PC-9 (cell line): ENCODE data around the gene ARHGEF7. TPM values are rescaled to one million over a fixed set of nuclear protein-coding genes. Genes with fewer than 3 reads are reported as not detected.

Experiments
- BruUV-seq: library from RNA; stranded (reverse); fragments of 400-500 nt; replicated peaks from 2 replicates; lab custom pipeline; 2021; lab: Mats Ljungman, UMichigan
- CTCF ChIA-PET: fragments of 300-600 bp; sonication (Branson Sonifier 250); formaldehyde crosslinking; loops from one replicate; lab custom pipeline; 2022; ENCODE audit warnings: antibody characterized with exemption; lab: Charles Lee
- POLR2A ChIA-PET: fragments of 300-600 bp; sonication (Branson Sonifier 250); formaldehyde crosslinking; loops from one replicate; lab custom pipeline; 2022; ENCODE audit warnings: antibody characterized with exemption; ENCODE audit not compliant: unreplicated experiment; lab: Charles Lee
- DNase-seq, 2 experiments: peaks; one replicate each; pipeline versions ENCODE4 v3.0.0 to v3.0.0-alpha.2; 2015 to 2022; ENCODE audit warnings: mixed read lengths in 1 of 2
- H2AFZ ChIP-seq: fragments of 200-600 bp; sonication (generic); 2 replicates; pipeline ENCODE4 v1.8.1; 2017; ENCODE audit warnings: antibody characterized with exemption
- H3F3A ChIP-seq: fragments of 200-600 bp; sonication (generic); 2 replicates; pipeline ENCODE4 v1.8.1; 2017; ENCODE audit warnings: antibody characterized with exemption, mild to moderate bottlenecking, low read depth; ENCODE audit not compliant: insufficient read depth
- H3K27ac ChIP-seq: fragments of 200-600 bp; sonication (generic); 2 replicates; pipeline ENCODE4 v1.6.1; 2016; ENCODE audit warnings: mixed run types
- H3K27me3 ChIP-seq: fragments of 200-600 bp; sonication (generic); 2 replicates; pipeline ENCODE4 v1.6.1; 2016; ENCODE audit warnings: low read depth, mixed run types; ENCODE audit not compliant: insufficient read depth
- H3K36me3 ChIP-seq: fragments of 200-600 bp; sonication (generic); 2 replicates; pipeline ENCODE4 v1.6.1; 2016; ENCODE audit warnings: low read depth, mixed run types
- H3K4me1 ChIP-seq: fragments of 200-600 bp; sonication (generic); replicated peaks from 2 replicates; pipeline ENCODE4 v1.6.1; 2016; ENCODE audit warnings: mixed run types; ENCODE audit not compliant: insufficient read depth
- H3K4me2 ChIP-seq: fragments of 200-600 bp; sonication (generic); 2 replicates; pipeline ENCODE4 v1.6.1; 2017; ENCODE audit warnings: mixed run types
- H3K4me3 ChIP-seq: fragments of 200-600 bp; sonication (generic); 2 replicates; pipeline ENCODE4 v1.6.1; 2016; ENCODE audit warnings: mixed run types
- H3K79me2 ChIP-seq: fragments of 200-600 bp; sonication (generic); 2 replicates; pipeline ENCODE4 v1.6.1; 2017; ENCODE audit warnings: low read depth, mixed run types
- H3K9me2 ChIP-seq: fragments of 200-600 bp; sonication (generic); 2 replicates; pipeline ENCODE4 v1.8.1; 2017; ENCODE audit warnings: mild to moderate bottlenecking; ENCODE audit not compliant: insufficient read depth
- H3K9me3 ChIP-seq: fragments of 200-600 bp; sonication (generic); 2 replicates; pipeline ENCODE4 v1.8.1; 2016; ENCODE audit warnings: low read depth; ENCODE audit not compliant: insufficient read depth
- H4K20me1 ChIP-seq: fragments of 200-600 bp; sonication (generic); 2 replicates; pipeline ENCODE4 v1.8.1; 2017; ENCODE audit not compliant: insufficient read depth
- CTCF ChIP-seq: fragments of 200-600 bp; sonication (generic); conservative IDR thresholded peaks from 2 replicates; pipeline ENCODE4 v1.6.1; 2017; ENCODE audit warnings: mixed run types, antibody characterized with exemption, mild to moderate bottlenecking, moderate library complexity
- EZH2 ChIP-seq: fragments of 200-600 bp; sonication (generic); IDR thresholded peaks from 2 replicates; pipeline ENCODE4 v1.8.0; 2017; ENCODE audit warnings: antibody characterized with exemption, low read depth
- intact Hi-C: fragments of 100-400 bp; cut with micrococcal nuclease; formaldehyde crosslinking; loops from one replicate; pipeline ENCODE4 v1.10.0; 2022; ENCODE audit not compliant: unreplicated experiment
- total RNA-seq: library from RNA; stranded (reverse); gene quantifications from 2 replicates; pipeline ENCODE4 v1.2.3, GENCODE V29; 2021

ARHGEF7 gene
- total RNA-seq, 1 experiment from 2014 or later: 37.0 TPM

GRCh38 chr13:111123649-111124048 is 8.5 kb downstream of the ARHGEF7 start:
- Histone ChIP-seq H3F3A (no peaks in the 10 kb centered on the region), H3K27me3 (peaks cover 93% of the 10 kb centered on the region), H3K4me2 (no peak overlapping the region), H3K9me3 (no peaks in the 10 kb centered on the region), H3K79me2 (no peaks in the 10 kb centered on the region), H3K4me1 (no peaks in the 10 kb centered on the region), H3K9me2 (no peaks in the 10 kb centered on the region), H2AFZ (no peak overlapping the region), H4K20me1 (no peaks in the 10 kb centered on the region), H3K36me3 (no peaks in the 10 kb centered on the region), H3K27ac (no peak overlapping the region), H3K4me3 (no peak overlapping the region)
- CTCF ChIA-PET: no interaction called here
- intact Hi-C loops: no loop called here
- POLR2A ChIA-PET: no interaction called here
- BruUV-seq: no TSS peak
- no peak for DNase-seq
- TF ChIP-seq CTCF (no peak), EZH2 (no peak)

- no peak overlapping the region for H3K4me2 ChIP-seq
- no peak for DNase-seq
- no peaks in the 10 kb centered on the region for H3K9me2 ChIP-seq
- ChIA-PET POLR2A (no interaction called here), CTCF (no interaction called here)
- H3F3A ChIP-seq: no peaks in the 10 kb centered on the region
- TF ChIP-seq CTCF (no peak), EZH2 (no peak)
- H3K4me1 ChIP-seq: no peaks in the 10 kb centered on the region
- H3K27ac ChIP-seq: no peak overlapping the region
- intact Hi-C loops: no loop called here
- H4K20me1 ChIP-seq: no peaks in the 10 kb centered on the region
- H2AFZ ChIP-seq: no peak overlapping the region
- H3K9me3 ChIP-seq: no peaks in the 10 kb centered on the region
- H3K79me2 ChIP-seq: no peaks in the 10 kb centered on the region
- H3K4me3 ChIP-seq: no peak overlapping the region
- H3K36me3 ChIP-seq: no peaks in the 10 kb centered on the region
- BruUV-seq: no TSS peak
- H3K27me3 ChIP-seq: peaks cover 93% of the 10 kb centered on the region
Observed at GRCh38 chr13:111126509-111126908, 11.4 kb downstream of the ARHGEF7 start.

- Histone ChIP-seq H3K79me2 (no peaks in the 10 kb centered on the region), H4K20me1 (no peaks in the 10 kb centered on the region), H3K9me3 (no peaks in the 10 kb centered on the region), H2AFZ (no peak overlapping the region), H3K27ac (no peak overlapping the region), H3K36me3 (no peaks in the 10 kb centered on the region), H3K4me2 (no peak overlapping the region), H3K27me3 (peaks cover 86% of the 10 kb centered on the region), H3K4me1 (no peaks in the 10 kb centered on the region), H3F3A (no peaks in the 10 kb centered on the region), H3K9me2 (no peaks in the 10 kb centered on the region), H3K4me3 (no peak overlapping the region)
- TF ChIP-seq EZH2 (no peak), CTCF (no peak)
- POLR2A ChIA-PET: no interaction called here
- CTCF ChIA-PET: no interaction called here
- no TSS peak for BruUV-seq
- intact Hi-C loops: no loop called here
- DNase-seq: no peak
Observed at GRCh38 chr13:111129465-111130115, 14.5 kb downstream of the ARHGEF7 start.
